NCI-H1092 treated with DMSO at 0.1 percent for 48 hours (cell line): ENCODE results near the gene ZBTB12.
A peak's percentile ranks its signal among the peaks of the same experiment; 100 is the strongest.
"Not testable (repeated sequence)": the region's sequence is repeated elsewhere in the genome, so short reads cannot be mapped to it uniquely, and the experiment has no call there.

Source experiments
- DNase-seq: peaks from one replicate; lab custom pipeline; 2025; lab: John Stamatoyannopoulos, UW

ZBTB12 gene

GRCh38 chr6:31874836-31875572 lies 26.9 kb downstream of the ZBTB12 start:
- no peak for DNase-seq

GRCh38 chr6:31874084-31874670 lies 27.7 kb downstream of the ZBTB12 start:
- no peak for DNase-seq

DNA sequence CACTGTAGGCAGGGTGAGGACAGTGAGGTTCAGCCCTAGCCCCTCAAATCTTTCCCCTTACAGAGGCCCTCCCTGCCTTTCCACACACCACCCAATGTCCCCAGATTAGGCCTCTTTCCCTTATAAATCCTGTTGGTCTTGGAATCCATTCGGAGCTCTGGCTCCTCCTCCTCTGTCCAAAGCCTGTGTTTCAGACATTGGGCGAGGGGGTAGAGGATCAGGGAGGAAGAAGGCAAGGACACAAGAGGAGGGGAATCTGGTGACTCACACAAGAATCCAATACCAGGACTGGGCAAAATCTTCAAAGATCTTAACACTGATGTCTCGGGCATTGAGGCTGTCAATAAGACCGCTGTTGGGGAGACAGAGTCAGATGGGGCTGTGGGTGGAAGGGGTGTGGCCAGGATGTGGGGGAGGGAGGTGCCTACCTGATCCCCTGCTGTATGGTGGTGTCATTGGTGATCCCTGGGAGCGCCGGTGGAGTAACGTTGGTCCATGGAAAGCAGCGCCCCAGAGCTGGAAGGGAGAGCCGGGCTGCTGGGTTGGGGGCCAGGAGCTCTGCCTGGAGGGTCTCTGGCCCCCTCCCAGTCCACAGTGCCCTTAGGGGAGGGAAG lies 30.7 kb downstream of the ZBTB12 start:
- DNase-seq = no peak

- DNase-seq = no peak
These were observed 31.4 kb downstream of the ZBTB12 start for GRCh38 chr6:31870385-31870921.

- no peak for DNase-seq
These were observed 32.5 kb downstream of the ZBTB12 start for GRCh38 chr6:31869343-31869742.

- not testable (repeated sequence) for DNase-seq
These were observed 33.3 kb downstream of the ZBTB12 start for GRCh38 chr6:31868658-31868971.

DNA sequence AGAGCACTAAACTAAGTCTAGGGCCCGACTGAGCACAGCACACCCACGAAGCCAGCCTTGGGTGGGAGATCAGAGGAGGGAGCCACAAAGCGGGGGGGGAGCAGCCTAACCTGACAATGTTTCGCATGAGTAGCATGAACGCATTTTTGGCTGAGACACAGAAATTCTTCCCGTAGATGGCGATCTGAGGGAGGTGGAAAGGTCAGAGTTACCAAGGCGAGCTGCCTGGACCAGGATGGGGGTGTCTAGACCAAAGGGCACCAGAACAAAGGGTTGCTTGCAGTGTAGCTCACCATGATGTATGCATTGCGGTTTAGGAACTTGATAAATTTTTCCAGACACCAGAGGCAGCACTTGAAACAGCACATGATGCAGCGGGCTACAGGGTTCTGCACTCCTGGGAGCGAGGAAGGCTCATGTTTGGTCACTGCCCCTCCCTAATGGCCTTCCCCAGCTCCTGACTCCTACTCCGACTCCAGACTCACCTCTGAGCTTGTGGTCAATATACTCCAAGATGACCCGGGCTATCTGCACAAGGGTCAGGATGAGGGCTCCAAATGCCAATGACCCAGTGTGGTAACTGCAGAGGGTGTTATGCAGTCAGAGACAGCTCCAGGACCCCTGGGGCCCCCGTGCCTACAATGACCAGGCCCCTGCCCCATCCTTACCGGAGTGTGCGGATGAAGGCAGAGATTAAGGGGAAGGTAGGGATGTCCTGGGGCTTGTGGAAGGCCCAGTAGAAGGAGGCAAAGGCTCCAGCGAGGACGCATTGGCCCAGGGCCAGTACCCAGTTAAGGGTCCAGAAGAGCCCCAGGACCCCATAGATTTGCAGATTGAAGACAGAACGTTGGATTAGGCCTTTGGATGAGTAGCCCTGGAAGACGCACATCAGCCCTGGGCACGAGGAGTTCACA lies 36.4 kb downstream of the ZBTB12 start:
- no peak for DNase-seq

DNA sequence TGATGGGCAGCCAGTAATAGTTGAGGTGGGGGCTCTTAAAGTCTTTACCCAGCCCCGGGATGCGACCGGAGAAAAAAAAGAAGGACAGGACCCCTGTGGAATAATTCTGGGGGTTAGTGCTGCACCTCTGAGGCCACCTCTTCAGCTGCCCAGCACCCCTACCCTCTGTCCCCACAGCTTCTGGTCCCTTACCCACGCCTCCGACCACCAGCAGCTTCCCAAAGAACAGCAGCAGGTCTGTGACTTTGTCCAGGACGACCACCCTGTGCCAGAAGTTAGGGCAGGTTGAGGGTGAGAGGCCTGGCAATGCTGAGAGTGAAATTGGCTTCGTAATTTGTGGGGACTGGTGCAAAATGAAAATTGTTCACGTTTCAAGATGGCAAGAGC lies 37.1 kb downstream of the ZBTB12 start:
- DNase-seq = no peak

DNA sequence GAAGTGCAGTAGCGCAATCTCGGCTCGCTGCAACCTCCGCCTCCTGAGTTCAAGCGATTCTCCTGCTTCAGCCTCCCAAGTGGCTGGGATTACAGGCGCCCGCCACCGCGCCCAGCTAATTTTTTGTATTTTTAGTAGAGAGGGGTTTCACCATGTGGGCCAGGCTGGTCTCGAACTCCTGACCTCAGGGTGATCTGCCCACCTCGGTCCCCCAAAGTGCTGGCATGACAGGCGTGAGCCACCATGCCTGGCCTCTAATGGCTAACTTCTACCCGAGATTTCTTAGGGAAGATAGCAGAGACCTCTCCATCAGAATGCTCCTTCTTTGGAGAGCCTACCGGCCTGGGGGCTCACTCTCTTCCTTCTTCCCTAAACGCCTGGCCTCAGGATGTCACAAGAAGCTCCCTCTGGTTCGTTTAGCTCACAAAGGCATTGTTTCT lies 37.7 kb downstream of the ZBTB12 start:
- DNase-seq = not testable (repeated sequence)

- peak; percentile 98 for DNase-seq
These were observed 39.3 kb downstream of the ZBTB12 start, which contains the start of gene NEU1 for GRCh38 chr6:31862344-31863235. NEU1 (minus strand) TSS chr6:31862821; CDS start chr6:31862776, 45 bp downstream.

DNA sequence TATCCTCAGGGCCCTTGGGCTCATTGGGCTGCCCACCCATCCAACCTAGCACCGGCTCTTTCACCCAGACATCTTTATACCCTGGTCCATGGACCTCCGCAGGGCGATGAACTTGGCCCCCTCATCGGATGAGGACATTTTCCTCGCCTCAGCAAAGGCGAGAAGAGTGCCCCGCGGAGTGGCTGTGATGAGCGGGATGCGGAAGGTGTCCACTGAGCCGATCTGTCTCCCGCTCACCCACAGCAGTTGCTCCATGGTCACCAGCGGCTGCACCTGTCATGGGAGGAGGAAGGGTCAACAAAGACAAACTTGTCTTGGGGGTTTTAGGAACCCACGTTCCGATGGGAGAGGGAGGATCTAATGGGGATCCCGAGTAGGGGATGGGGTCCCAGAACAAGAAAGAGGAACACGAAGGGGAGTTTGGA lies 40.0 kb downstream of the ZBTB12 start:
- DNase-seq = no peak

DNA sequence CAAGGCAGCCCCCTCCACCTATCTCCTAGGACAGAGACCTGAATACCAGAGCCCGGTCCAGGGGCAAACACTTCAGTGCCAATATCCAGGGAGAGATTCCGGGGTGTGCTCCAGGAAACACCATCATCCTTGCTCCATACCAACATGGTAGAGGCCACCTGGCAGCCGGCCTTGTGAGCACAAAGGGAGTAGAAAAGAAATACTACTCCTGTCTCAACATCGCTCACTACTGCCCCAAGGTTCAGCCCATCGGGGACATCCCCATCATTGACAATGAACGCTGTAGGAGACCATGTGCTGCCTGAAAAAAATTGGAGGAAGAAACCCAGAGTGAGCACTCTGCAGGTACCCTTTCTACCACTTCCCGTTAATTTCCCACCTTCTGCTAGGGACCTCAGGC lies 40.7 kb downstream of the ZBTB12 start:
- no peak for DNase-seq

- no peak for DNase-seq
These were observed 41.5 kb downstream of the ZBTB12 start for GRCh38 chr6:31860349-31860748.

DNA sequence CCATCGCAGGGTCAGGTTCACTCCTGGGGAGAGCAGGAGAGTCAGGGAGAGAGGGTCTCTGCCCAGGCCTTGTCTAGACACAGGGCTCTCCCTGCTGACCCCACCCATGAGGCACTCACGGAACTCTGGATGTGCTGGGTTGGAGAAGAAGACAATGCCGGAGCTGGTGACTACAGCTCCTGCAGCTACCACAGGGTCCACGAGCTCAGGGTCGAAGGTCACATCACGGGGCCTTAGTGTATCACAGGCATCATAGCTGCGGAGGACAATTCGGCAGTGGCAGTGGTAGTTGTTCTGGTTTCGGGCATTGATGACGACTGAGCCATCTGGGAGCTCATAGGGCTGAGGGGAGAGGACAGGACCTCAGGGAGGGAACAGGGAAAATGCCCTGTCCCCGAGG lies 42.0 kb downstream of the ZBTB12 start:
- no peak for DNase-seq

DNA sequence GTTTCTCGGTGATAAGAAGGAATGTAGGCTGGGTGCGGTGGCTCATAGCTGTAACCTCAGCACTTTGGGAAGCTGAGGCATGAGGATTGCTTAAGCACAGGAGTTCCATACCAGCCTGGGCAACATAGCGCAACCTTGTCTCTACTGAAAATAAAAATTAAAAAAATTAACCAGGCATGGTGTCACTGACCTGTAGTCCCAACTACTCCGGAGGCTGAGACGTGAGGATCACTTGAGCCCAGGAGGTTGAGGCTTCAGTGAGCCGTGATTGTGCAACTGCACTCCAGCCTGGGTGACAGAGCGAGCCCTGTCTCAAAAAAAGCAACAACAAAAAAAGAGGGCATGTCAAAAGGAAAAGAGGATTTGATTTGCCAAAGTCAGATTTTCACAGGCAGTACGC lies 43.2 kb downstream of the ZBTB12 start:
- no peak for DNase-seq

- not testable (repeated sequence) for DNase-seq
These were observed 44.1 kb downstream of the ZBTB12 start for GRCh38 chr6:31857774-31858173.

DNA sequence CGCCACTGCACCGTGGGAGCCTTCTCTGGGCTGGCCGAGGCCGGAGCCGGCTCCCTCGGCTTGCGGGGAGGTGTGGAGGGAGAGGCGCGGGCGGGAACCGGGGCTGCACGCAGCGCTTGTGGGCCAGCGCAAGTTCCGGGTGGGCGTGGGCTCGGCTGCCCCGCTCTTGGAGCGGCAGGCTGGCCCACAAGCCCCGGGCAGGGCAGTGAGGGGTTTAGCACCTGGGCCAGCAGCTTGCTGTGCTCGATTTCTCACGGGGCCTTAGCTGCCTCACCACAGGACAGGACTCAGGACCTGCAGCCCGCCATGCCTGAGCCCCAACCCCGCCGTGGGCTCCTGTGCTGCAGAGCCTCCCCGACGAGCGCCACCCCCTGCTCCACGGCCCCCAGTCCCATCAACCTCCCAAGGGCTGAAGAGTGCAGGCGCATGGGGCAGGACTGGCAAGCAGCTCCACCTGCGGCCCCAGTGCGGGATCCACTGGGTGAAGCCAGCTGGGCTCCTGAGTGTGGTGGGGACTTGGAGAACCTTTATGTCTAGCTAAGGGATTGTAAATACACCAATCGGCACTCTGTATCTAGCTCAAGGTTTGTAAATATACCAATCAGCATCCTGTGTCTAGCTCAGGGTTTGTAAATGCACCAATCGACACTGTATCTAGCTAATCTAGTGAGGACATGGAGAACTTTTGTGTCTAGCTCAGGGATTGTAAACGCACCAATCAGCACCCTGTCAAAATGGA lies 49.7 kb downstream of the ZBTB12 start:
- DNase-seq = not testable (repeated sequence)

DNA sequence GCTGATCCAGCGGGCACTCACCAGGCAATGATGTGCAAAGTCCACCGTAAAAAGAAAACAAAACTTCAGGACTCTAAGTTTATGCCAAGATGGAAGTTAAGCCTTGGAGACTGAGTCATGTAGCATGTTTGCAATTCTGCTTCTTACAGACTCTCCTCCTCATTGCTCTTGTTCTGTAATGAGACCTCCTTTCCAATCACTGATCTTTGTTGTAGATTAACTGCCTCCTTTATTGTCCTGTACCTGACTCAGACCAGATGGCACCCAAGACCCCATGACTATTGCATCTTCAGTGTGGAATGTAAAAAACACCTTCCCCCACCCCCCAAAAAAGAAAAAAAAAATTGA lies 50.4 kb downstream of the ZBTB12 start:
- no peak for DNase-seq

DNA sequence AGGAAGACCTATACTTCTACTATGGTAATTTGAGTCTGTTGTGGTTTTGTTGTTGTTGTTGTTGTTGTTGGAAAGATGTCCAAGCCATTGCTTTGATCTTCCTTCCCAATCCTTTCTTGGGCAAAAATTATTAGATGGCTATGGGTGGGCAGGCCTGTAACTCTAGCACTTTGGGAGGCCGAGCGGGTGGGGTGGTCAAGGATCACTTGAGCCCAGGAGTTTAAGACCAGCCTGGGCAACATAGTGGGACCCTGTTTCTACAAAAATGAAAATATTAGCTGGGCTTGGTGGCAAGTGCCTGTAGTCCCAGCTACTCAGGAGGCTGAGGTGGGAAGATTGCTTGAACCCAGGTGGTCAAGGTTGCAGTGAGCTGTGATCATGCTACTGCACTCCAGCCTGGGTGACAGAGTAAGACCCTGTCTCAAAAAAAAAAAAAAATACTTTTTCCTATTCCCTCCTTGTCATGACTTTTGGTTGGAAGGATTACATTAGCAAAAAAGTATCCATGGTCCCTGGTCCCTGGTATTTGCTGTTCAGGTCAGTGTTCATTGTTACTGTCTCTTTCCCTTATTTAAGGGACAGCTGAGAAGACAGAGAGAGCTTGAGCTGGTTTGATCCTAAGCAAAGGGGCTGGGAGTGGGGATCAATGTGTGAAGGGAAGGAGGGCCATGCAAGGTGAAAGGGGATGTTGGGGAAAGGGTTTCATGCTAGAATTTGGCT lies 51.0 kb downstream of the ZBTB12 start:
- DNase-seq = no peak
